Peyer's patch (tissue), 4 donors: ENCODE results near the gene KCNRG.

ENCODE experiments used
- POLR2A ChIP-seq, 2 donors: fragments of 450-650 bp; IDR thresholded peaks; one replicate each; pipeline ENCODE4 v1.5.1; 2017; ENCODE audit warnings: antibody characterized with exemption in 2 of 2, mild to moderate bottlenecking in 2 of 2, moderate library complexity in 2 of 2
- TF ChIP-seq, protein P1 (sequence below), 6 experiments: fragments of 450-650 bp in 4 of 6; fragments of 200-600 bp in 2 of 6; sonication (generic) in 1 of 6; IDR thresholded peaks; one replicate each; pipeline ENCODE4 v1.5.1; 2017 to 2019; ENCODE audit warnings: antibody characterized with exemption in 6 of 6, mild to moderate bottlenecking in 3 of 6, moderate library complexity in 1 of 6

DNA sequence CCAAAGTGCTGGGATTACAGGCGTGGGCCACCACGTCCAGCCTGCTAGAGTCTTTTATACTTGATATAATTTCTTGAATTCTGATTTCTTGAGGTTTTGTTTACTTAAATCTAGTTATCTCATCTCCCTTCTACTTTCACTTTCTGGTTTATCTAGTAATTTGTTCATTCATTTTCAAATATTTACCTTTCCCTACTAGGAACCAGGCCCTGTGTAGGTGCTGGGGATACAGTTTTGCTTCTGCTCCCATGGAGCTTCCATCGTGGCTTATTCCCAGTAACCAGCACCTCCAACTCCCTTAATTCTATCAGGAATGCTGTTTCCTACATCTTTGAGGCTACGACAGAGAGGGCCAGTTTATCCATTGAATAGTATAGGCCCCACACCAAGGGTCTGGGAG is 42.5 kb upstream of the KCNRG start:
- TF ChIP-seq POLR2A (IDR thresholded peaks at IDR 0.05) = no peak
- TF ChIP-seq, protein P1, sequence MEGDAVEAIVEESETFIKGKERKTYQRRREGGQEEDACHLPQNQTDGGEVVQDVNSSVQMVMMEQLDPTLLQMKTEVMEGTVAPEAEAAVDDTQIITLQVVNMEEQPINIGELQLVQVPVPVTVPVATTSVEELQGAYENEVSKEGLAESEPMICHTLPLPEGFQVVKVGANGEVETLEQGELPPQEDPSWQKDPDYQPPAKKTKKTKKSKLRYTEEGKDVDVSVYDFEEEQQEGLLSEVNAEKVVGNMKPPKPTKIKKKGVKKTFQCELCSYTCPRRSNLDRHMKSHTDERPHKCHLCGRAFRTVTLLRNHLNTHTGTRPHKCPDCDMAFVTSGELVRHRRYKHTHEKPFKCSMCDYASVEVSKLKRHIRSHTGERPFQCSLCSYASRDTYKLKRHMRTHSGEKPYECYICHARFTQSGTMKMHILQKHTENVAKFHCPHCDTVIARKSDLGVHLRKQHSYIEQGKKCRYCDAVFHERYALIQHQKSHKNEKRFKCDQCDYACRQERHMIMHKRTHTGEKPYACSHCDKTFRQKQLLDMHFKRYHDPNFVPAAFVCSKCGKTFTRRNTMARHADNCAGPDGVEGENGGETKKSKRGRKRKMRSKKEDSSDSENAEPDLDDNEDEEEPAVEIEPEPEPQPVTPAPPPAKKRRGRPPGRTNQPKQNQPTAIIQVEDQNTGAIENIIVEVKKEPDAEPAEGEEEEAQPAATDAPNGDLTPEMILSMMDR (IDR thresholded peaks at IDR 0.05) = no peak
